Natural killer cell (primary cell): ENCODE data around the gene RAPGEF5. TPM values are rescaled to one million over a fixed set of nuclear protein-coding genes. Genes with fewer than 3 reads are reported as not detected.

Source experiments
- ATAC-seq, 3 donors: fragments of 150-1000 bp in 2 of 3; fragments of 200-7000 bp in 1 of 3; cut with Tn5 transposase; 1 replicate in 1 of 3; 2 replicates in 2 of 3; pipeline ENCODE4 v1.10.0; 2021; ENCODE audit warnings: mild to moderate bottlenecking in 2 of 3, moderate library complexity in 2 of 3
- DNase-seq, 2 donors: peaks; one replicate each; pipeline versions ENCODE4 v3.0.0 to v3.0.0-alpha.2; 2013 to 2021; ENCODE audit warnings: mixed read lengths in 1 of 2
- H3K27ac ChIP-seq: one replicate; pipeline ENCODE4 v1.5.1; 2013; ENCODE audit warnings: mild to moderate bottlenecking, low read length
- H3K27me3 ChIP-seq: one replicate; pipeline ENCODE4 v1.6.1; 2013; ENCODE audit warnings: low read length; ENCODE audit not compliant: control insufficient read depth, insufficient read depth
- H3K36me3 ChIP-seq: one replicate; pipeline ENCODE4 v1.6.1; 2013; ENCODE audit warnings: low read length; ENCODE audit not compliant: control insufficient read depth, insufficient read depth
- H3K4me1 ChIP-seq: one replicate; pipeline ENCODE4 v1.6.1; 2013; ENCODE audit warnings: low read length; ENCODE audit not compliant: control insufficient read depth, insufficient read depth
- H3K4me3 ChIP-seq: one replicate; pipeline ENCODE4 v1.5.1; 2013; ENCODE audit warnings: low read length
- H3K9me3 ChIP-seq: one replicate; pipeline ENCODE4 v1.6.1; 2013; ENCODE audit warnings: low read length; ENCODE audit not compliant: control insufficient read depth, insufficient read depth
- H3K27ac Mint-ChIP-seq, 2 donors: one replicate each; pipeline ENCODE4 v1.8.0; 2022; ENCODE audit warnings: mild to moderate bottlenecking in 2 of 2, mixed read lengths in 2 of 2, moderate library complexity in 1 of 2
- H3K27me3 Mint-ChIP-seq, 2 donors: one replicate each; pipeline ENCODE4 v1.8.0; 2022; ENCODE audit warnings: low read depth in 2 of 2, mixed read lengths in 2 of 2
- H3K36me3 Mint-ChIP-seq: one replicate; pipeline ENCODE4 v1.8.0; 2022; ENCODE audit warnings: mixed read lengths
- H3K4me1 Mint-ChIP-seq, 2 donors: one replicate each; pipeline ENCODE4 v1.8.0; 2022; ENCODE audit warnings: mixed read lengths in 2 of 2
- H3K4me3 Mint-ChIP-seq: one replicate; pipeline ENCODE4 v1.8.0; 2022; ENCODE audit warnings: mild to moderate bottlenecking, moderate library complexity, mixed read lengths
- H3K9me3 Mint-ChIP-seq, 2 donors: one replicate each; pipeline ENCODE4 v1.8.0; 2022; ENCODE audit warnings: mixed read lengths in 2 of 2
- WGBS: methylation state at CpG from one replicate; pipeline ENCODE4 v1.1.7; 2013; ENCODE audit warnings: missing lambda C conversion rate; ENCODE audit not compliant: insufficient coverage; 5-methylcytosine and 5-hydroxymethylcytosine counted together
- intact Hi-C: fragments of 100-400 bp; cut with micrococcal nuclease; formaldehyde crosslinking; loops from one replicate; pipeline ENCODE4 v1.14.2; 2022
- total RNA-seq, 4 donors: library from RNA; stranded (reverse); fragments of 120-200 nt in 1 of 4; gene quantifications; one replicate each; pipeline versions ENCODE4 v1.2.3 to v1.2.4, GENCODE V29; 2013 to 2022
- TF ChIP-seq, protein P1 (sequence below): fragments of 200-600 bp; IDR thresholded peaks from one replicate; pipeline ENCODE4 v1.8.0; 2022; ENCODE audit warnings: antibody characterized with exemption

The RAPGEF5 gene
- total RNA-seq, 3 donors from 2014 or later (not counting 1 experiment from before 2014, with no cell fraction given): 0.26 to 0.33 TPM; not detected in 1

DNA sequence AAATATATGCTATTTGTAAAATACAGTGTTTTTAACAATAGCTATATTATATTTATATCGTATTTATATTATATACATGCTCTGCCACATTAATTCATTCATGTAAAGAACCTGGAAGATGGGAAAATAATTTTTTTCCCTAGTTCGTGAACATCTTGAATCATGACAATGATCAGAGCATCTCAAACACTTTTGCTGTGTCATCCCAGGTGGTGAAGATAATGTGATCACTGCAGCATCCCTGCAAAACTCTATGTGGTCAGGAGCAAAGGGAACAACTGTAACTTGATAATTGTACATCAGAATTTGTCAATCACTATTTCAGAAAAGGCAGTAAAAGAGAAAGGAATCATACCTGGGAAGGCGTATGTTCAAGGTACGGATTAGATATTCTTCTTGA lies 39.3 kb downstream of the RAPGEF5 start:
- H3K27ac ChIP-seq: no peak overlapping the region
- intact Hi-C loops: no loop called here
- no peak overlapping the region for H3K4me3 Mint-ChIP-seq
- H3K27me3 Mint-ChIP-seq: no peaks in the 10 kb centered on the region
- H3K4me1 Mint-ChIP-seq: no peaks in the 10 kb centered on the region
- H3K9me3 Mint-ChIP-seq: no peaks in the 10 kb centered on the region
- H3K9me3 ChIP-seq: no peaks in the 10 kb centered on the region
- 89% methylated on average over 1 of the region's 4 CpGs for WGBS
- H3K4me1 ChIP-seq: no peaks in the 10 kb centered on the region
- ATAC-seq: no peak
- H3K27me3 ChIP-seq: no peaks in the 10 kb centered on the region
- TF ChIP-seq, protein P1, sequence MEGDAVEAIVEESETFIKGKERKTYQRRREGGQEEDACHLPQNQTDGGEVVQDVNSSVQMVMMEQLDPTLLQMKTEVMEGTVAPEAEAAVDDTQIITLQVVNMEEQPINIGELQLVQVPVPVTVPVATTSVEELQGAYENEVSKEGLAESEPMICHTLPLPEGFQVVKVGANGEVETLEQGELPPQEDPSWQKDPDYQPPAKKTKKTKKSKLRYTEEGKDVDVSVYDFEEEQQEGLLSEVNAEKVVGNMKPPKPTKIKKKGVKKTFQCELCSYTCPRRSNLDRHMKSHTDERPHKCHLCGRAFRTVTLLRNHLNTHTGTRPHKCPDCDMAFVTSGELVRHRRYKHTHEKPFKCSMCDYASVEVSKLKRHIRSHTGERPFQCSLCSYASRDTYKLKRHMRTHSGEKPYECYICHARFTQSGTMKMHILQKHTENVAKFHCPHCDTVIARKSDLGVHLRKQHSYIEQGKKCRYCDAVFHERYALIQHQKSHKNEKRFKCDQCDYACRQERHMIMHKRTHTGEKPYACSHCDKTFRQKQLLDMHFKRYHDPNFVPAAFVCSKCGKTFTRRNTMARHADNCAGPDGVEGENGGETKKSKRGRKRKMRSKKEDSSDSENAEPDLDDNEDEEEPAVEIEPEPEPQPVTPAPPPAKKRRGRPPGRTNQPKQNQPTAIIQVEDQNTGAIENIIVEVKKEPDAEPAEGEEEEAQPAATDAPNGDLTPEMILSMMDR: no peak
- H3K27ac Mint-ChIP-seq: no peak overlapping the region
- DNase-seq: no peak
- H3K36me3 ChIP-seq: no peaks in the 10 kb centered on the region
- no peaks in the 10 kb centered on the region for H3K36me3 Mint-ChIP-seq
- no peak overlapping the region for H3K4me3 ChIP-seq

DNA sequence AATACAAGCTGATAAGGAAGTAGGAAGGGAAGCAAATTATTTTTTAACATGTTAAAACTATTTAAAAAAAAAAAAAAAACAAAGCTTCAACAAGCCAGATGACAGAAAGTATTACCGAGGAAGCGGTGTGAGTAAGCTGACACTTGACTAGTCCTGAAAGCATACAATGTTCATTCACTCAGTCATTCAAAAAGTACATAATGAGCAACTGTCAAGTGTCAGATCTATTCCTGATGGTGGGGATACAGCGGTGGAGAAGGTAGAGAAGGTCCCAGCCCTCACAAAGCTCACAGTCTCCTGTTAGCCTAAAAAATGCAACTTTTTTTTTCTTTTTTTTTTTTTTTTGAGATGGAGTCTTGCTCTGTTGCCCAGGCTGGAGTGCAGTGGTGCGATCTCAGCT lies 40.0 kb downstream of the RAPGEF5 start:
- no peak overlapping the region for H3K4me3 Mint-ChIP-seq
- H3K9me3 ChIP-seq: no peaks in the 10 kb centered on the region
- H3K4me1 Mint-ChIP-seq: no peaks in the 10 kb centered on the region
- H3K27me3 ChIP-seq: no peaks in the 10 kb centered on the region
- ATAC-seq (no peak), DNase-seq (no peak)
- no peaks in the 10 kb centered on the region for H3K36me3 Mint-ChIP-seq
- H3K27me3 Mint-ChIP-seq: no peaks in the 10 kb centered on the region
- no peaks in the 10 kb centered on the region for H3K36me3 ChIP-seq
- WGBS: 100% methylated on average over 1 of the region's 4 CpGs
- TF ChIP-seq, protein P1: no peak
- no peak overlapping the region for H3K27ac ChIP-seq
- no peaks in the 10 kb centered on the region for H3K4me1 ChIP-seq
- no peaks in the 10 kb centered on the region for H3K9me3 Mint-ChIP-seq
- H3K27ac Mint-ChIP-seq: no peak overlapping the region
- intact Hi-C loops: no loop called here
- H3K4me3 ChIP-seq: no peak overlapping the region

DNA sequence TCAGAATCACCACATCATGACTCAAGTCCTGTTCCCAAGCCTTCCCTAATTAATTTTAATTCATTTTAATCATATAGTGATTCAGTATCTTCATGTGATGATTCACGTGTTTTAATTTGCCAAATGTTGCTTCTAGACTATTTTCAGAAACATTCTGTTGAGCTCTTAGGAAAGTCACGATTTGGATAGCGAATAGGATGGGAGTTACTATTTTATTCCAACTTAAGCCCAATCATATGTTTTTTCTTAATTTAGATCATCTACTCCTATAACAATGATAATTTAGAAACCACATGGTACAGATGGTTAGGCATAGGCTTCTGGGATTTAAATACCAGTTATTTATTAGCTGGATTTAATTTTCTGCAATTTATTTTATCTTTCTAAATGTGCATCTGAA lies 49.1 kb downstream of the RAPGEF5 start:
- Mint-ChIP-seq H3K4me3 (no peak overlapping the region), H3K36me3 (peaks cover 4% of the 10 kb centered on the region), H3K4me1 (no peaks in the 10 kb centered on the region), H3K9me3 (no peaks in the 10 kb centered on the region), H3K27me3 (no peaks in the 10 kb centered on the region), H3K27ac (no peak overlapping the region)
- ATAC-seq (no peak), DNase-seq (no peak)
- 95% methylated on average over 3 of the region's 3 CpGs for WGBS
- intact Hi-C loops: no loop called here
- TF ChIP-seq, protein P1: no peak
- no peaks in the 10 kb centered on the region for H3K27me3 ChIP-seq
- H3K36me3 ChIP-seq: no peaks in the 10 kb centered on the region
- H3K9me3 ChIP-seq: no peaks in the 10 kb centered on the region
- no peak overlapping the region for H3K27ac ChIP-seq
- no peak overlapping the region for H3K4me3 ChIP-seq
- no peaks in the 10 kb centered on the region for H3K4me1 ChIP-seq

DNA sequence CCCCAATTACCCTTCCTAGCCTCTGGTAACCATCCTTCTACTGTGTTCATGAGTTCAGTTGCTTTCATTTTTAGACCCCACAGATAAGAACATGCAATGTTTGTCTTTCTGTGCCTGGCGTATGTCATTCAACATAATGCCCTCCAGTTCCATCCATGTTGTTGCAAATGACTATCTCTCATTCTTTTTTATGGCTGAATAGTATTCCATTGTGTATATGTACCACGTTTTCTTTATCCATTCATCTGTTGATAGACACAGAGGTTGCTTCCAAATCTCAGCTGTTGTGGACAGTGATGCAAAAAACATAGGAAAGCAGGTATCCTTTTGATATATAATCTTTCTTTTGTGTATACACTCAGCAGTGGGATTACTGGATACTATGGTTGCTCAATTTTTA lies 51.2 kb downstream of the RAPGEF5 start:
- no peak overlapping the region for H3K27ac Mint-ChIP-seq
- no peak overlapping the region for H3K4me3 Mint-ChIP-seq
- H3K9me3 Mint-ChIP-seq: no peaks in the 10 kb centered on the region
- no peaks in the 10 kb centered on the region for H3K27me3 Mint-ChIP-seq
- intact Hi-C loops: no loop called here
- Histone ChIP-seq H3K27me3 (no peaks in the 10 kb centered on the region), H3K36me3 (no peaks in the 10 kb centered on the region), H3K4me1 (no peaks in the 10 kb centered on the region), H3K27ac (no peak overlapping the region), H3K4me3 (no peak overlapping the region), H3K9me3 (no peaks in the 10 kb centered on the region)
- TF ChIP-seq, protein P1: no peak
- peaks cover 4% of the 10 kb centered on the region for H3K36me3 Mint-ChIP-seq
- no peak for DNase-seq
- 100% methylated on average over 2 of the region's 2 CpGs for WGBS
- no peak for ATAC-seq
- no peaks in the 10 kb centered on the region for H3K4me1 Mint-ChIP-seq
